CD4-positive, alpha-beta T cell treated with Interleukin-2 at 100 ng/mL for 4 hours (primary cell): ENCODE measurements around the gene CASQ2.
A peak's percentile ranks its signal among the peaks of the same experiment; 100 is the strongest.

Source experiments
- DNase-seq: peaks from one replicate; pipeline ENCODE4 v3.0.0-alpha.2; 2020; ENCODE audit warnings: low spot score

CASQ2 gene

DNA sequence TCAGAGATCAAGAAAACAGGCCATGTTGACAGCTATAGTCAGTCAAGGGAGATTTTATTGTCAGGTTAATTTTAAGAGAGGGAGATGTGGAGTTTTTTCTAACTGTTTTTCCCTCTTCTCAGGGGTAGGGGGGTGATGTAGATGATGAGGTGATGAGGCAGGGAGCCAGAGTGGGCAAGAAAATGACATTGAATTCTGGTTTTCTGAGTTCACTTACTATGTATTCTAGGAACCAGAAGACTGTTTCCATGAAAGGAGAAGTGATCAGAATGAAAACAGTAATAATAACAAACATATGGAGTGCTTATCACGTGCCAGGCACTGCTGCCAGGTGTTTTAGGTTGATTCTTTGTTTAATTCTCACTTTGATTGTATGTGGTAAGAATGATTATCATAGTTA, 40.2 kb downstream of the CASQ2 start:
- no peak for DNase-seq

DNA sequence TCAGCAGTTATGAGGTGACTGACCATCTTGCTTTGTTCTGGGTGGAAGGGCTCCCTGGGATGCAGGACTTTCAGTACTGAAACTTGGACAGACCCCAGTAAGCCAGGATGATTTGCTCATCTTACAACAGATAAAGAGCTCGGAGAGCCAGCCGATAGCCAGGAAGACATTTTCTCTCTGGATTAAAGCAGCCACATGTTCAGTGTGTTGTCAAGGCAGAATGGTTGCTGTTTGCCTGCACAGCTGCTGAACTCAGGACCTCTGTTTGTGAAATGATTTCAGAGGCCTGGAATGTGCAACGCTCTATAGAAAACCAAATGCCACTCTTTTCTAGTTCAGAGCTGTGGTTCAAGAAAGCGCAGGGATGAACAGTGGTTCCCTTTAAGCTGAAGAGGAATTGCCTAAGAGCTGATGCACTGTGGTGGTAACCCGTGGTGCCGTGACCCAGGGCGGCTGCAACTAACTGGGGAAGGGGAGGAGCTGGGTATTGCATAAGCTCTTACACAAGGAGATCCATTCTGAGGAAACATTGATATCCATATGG, 40.7 kb downstream of the CASQ2 start:
- DNase-seq, result no peak

DNA sequence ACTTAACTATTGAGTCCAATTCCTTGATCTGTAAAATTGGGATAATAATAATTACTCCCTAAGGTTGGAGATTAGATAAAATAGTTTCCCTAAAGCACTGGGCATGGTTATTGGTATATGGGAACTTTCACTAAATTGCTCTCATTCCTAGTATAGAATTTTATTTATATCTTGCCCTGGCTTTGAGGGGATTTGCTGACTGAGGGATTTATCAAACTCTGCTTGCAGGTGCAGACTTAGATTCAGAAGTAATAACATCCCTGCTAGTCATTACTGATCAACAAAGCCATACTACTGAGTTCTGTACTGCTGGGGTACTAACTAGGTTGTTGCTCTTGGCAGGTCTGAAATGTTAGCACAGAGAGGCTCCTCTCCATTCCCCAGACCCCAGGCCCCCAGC, 41.9 kb downstream of the CASQ2 start:
- no peak for DNase-seq

DNA sequence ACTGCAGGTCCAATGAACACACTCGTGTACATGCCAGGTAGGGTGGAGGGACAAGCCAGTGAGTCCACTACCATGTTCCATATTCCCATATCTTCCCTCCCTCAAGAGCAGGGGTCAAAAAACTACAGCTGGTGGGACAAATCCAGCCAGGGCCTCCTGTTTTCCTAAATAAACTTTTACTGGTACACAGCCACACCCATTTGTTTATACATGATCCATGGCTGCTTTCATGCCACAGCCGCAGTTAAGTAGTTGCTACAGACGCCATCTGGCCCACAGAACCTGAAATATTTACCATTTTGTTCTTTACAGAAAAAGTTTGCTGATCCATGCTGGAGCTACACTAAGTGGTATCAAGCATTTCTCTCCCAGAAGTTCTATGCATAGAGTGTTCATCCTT, 42.4 kb downstream of the CASQ2 start:
- no peak for DNase-seq

DNA sequence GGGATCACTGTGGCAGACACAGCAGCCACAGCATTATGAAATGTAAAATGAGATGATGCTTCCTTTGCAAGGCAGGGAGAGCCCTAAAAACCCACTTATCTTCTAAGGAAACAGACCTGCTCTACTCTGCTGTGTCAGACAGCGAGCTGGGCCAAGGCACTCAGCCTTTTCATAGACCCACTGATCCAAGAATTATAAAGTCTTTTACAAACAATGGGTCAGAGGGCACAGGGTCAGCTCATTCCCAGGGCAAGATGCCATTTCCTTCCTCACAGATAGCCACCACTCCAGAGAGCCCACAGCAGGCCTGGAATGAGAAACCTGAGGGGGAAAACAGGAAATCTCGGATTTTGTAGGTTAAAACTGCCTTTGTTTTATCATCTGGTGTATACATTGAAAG, 42.9 kb downstream of the CASQ2 start:
- no peak for DNase-seq

DNA sequence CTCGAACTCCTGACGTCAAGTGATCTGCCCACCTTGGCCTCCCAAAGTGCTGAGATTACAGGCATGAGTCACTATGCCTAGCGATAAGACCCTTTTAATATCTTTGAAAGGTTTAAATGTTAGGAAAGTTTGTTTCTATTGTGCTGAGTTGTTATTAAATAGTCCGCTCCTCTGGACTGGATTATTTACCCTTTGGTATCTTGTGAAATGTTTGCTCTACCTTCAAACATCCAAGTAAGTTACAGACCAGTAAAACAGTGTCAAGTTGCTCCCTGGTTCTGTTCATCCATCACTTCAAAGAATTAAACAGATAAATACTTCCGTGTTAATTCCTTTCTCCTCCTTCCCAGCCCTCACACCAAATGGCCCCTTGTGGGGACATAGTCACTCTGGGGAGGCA, 44.8 kb downstream of the CASQ2 start:
- no peak for DNase-seq

DNA sequence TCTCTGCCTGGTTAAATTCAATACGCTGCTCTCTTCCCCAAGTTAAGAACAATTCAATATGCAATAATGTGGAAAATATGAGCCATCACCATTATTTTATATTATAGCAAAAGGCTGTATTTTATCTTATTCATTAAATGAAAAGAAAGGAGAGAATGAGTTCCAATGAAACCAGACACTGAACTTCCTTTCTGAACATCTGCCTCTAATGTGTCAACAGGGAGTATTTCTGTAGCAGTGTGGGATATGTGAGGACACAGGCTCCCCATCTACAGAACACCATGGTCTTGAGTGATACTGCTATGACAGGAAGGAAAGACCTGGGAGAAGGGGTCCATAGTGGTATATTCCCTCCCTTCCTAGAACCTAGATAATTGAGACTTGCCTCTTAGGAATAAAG, 46.3 kb downstream of the CASQ2 start:
- DNase-seq, result no peak

DNA sequence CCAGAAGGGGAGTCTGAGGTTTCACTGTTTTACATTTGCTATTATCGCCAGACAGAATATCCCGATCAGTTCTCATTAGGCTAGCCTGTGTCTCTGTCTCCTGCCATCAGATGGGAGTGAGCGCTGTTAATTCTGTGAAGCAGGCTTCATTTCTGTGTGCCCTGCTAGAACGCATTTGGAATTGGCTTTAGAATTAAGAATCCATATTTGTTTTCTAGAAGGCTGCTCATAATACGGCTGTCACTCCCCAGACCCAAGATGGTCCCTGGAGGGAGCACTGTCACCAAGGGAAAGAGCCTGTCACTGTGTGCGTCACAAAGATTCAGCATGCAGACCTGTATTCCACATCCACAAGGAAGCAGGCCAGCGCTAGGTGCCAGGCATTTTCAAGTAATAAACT, 49.2 kb downstream of the CASQ2 start:
- DNase-seq, result no peak

DNA sequence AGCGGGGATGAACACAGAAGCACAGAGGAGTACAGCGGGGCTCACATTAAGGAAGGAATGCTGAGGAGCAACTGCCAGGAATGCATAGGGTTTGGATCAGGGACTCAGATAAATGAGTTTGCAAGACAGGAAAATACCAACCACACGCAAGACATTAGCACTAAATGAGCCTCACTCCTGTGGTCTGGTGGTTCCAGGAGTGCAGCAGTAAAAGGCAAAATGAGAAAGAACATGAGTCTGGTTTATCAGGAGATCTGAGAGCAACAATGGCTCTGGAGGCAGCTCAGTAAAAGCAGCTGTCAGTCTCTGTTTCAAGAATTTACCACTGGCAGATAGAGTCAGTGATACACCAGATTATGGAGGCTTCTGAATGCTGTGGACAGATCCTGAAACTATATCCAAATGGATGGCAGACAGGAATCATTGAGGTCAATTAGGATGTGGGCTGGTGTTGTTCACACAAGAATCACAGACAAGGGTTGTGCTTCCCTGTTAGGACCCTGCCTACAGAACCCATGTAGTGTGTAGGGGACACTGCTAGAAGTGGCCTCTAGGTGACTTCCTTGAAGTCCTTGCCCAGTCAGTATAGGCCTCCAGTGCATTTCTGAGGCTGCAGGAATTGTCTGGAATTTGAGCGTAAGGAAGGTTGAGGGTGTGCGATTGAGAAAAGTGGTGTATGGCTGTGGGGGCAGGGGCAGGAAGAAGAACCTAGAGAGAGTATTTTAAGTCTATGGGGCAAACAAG, 50.3 kb downstream of the CASQ2 start:
- no peak for DNase-seq

DNA sequence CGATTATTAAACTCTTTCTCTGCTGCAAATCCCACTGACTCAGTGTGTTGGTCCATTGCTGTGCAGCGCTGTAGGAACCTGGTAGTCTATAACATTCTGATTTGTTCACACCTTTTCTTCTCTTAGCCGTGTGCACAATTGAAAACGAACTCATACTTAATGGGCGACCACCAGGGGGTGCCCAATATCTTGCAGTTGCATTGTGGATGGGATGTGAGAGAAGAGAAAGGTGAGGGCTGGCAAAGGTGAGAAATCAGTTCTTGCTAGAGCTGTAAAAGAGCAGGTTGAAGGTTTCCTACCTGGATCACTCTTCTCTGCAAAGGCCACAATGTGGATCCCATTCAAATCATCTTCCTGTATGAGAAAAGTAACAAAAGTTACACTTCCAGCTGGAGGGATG, 51.0 kb downstream of the CASQ2 start:
- DNase-seq, result no peak

DNA sequence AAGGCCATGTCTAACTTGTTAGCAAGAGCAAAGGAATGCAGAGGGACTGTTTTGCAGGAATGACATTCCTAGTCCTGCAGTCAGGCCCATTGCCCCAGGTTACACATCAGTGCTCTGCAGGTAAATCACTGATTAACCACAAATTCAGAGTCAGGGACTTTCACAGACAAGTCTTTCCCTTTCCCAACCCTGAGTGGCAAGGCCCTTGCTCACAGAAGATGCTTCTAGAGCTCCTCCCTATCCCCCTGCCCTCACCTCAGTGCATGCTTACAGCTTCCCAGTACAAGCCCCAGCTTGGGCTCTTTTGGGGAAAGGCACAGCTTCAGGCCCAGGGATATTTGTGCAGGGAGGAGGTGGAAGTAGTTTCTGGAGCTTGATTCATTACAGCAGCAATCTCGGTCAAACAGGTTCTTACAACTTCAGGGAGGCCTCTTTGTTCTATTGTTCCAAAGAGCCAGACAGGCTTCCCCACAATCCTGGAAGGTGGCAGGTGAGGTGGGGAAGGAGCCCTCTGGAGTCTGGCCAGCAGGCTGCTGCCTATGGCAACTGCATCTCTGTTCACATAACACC, 53.9 kb downstream of the CASQ2 start:
- DNase-seq, result no peak

DNA sequence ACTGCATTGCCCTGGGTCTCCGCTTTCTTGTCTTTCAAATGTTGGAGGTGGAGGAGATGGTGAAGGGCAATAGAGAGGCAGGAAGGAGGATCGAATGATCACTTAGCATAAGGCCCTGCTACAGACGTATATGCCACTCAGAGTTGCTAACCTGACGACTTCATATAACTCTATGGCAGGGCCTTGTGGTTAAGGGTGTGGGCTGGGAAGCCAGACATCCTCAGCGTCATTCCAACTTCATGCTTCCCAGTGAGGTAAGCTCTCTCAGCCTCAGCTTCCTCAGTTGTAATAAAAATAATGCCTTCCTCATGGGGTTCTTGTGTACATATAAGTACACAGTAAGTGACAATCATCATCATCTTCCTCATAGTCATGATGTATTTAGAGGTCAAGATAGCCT, 54.6 kb downstream of the CASQ2 start:
- no peak for DNase-seq

DNA sequence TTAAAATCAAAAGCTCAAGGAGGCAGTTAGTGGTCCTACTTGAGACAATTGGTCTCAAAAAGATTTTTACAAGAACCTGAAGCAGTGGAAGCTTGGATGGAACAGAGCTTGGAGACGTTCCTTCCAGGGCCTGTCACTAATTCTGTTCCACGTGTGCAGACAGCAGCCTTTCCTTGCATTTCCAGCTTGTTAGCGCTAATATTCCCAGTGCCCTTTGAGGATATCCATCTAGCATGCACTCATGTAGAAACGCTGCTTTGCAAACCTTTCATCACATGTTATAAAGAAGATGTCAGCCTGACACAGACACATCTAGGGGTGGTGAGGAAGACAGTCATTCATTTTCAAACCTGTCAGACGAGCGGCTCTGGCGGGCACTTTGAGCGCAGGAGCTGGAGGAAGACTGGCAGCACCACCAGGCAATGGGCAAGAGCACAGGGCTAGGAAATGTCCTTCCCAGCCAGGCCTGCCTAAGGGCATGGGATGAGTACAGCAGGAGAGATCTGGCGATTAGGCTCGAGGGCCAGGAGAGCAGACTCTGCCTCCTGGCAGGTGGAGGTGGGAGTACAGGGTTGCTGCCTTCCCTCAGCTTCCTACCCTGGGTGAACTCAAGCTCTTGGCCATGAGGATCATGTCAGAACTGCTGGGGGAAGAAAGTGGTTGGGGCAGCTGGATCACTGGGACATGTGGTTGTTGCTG, 55.5 kb downstream of the CASQ2 start:
- no peak for DNase-seq

DNA sequence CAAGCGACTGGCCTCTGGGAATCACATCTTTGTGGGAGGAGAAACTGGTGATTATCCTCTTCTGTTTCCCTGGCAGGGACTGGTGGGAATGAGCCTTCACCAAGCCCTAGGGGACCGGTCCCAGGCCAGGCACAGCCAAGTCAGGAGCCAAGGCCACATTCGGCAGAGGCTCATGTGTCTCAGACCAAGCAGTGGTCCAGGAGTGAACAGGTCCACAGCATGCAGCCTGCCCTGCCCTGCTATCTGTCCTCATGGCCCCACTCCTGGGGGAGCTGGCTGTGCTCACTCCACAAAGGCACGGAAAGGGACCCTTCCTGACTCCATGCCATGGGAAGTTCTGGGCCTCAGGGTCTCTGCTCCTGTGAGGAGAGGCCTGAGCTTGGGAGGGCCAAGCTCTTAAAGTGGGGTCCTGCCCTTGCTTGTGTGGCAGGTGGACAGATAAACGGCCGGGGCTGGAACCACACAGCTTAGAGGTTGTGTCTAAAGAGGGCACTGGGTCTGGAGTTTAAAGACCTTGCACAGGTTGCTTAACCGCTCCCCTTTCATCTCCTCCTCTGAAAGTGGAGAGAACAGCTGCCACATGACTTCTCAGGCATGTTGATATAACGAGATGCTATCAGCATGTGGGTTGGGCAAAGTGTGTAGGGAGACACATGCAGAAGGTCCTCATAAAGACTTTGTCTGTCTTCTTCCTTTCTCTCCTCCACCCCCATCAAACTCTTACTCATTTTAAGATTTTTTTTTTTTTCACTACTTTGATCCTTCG, 57.5 kb downstream of the CASQ2 start:
- no peak for DNase-seq

DNA sequence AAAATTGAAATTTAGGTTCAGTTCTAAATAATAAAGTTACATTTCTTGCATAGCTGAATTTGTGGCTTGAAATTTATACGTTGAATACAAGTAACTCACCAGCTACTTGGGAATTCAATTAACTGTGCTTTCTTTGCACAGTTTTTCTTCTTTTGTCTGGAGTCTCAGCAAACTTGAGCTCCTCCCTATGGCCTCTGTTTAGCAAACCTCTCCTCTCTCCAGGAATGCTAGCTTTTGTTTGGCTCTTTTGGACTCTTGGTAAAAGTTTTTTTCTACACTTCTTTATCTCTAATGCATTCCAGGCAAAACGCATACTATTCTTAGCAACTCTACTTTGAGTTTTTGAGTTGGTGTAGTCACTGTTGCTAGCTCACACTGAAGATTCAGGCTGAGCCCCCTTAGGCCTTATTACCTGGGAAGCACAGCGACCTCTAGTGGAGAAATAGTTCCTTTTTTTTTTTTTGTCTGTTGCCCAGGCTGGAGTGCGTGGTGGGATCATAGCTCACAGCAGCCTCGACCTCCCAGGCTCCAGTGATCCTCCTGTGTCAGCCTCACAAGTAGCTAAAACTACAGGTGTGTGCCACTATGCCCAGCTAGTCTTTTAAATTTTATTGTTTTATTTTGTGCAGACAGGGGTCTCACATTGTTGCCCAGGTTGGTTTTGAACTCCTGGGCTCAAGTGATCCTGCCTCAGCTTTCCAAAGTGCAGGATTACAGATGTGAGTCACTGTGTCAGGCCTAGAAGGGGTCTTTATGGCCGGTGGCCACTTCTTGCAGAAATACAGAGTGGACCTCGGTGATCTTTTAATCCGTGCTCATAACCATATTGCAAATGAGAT, 61.7 kb downstream of the CASQ2 start:
- peak; percentile 10 for DNase-seq

DNA sequence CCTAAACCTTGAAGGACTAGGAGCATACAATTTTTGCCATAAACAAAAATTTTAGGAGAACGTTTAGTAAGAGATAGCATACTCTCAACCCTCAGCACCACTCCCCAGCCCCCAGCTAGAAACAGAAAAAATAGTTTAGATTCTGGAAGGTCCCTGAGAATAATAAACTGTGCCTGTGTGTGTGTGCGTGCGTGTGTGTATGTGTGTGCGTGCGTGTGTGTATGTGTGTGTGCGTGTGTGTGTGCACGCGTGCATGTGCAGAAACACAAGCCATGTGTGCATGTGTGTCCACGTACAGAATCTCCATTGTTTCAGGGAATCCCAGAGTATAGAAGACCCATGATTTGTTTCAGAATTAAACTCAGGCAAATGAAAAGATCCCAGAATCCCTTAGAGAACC, 62.6 kb downstream of the CASQ2 start:
- DNase-seq, result no peak

DNA sequence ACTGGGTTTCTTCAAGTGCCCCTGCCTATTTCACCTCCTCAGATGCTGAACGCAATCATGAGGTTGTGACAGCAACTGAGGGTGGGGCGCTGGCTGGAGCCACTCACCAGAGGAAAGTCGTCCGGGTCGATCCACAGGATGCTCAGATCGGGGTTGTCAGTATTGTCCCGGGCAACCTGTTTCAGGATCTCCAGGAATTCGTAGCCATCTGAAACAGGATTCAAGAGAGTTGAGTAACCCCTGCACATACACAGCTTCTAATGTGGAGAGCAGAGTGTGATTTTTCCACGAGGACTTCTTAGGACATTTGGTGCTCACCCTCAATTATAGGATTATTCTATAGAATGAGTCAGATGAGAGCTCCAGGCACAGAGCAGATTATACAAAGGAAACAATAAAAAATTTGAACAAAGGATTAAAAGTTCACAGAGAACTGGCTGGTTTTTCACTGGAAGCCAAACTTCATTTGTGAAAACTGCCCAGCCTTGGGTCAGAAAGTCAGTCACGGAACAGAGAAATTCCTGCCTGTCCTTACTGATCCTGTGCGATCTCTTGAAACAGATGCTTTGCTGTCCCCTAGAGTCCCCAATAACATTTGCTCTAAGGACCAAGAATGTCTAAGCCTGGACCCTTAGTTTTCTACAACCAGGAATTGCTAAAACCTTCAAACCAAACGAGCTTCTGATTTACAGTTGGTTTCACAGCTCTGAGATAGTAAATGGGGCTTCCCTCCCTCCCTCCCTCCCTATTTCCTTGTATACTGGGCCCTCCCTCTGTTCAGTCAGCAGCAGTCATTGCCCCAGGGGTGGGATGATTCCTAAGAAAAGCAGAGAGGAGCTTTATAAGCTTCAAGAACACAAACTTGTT, 63.2 kb downstream of the CASQ2 start:
- DNase-seq, result no peak

DNA sequence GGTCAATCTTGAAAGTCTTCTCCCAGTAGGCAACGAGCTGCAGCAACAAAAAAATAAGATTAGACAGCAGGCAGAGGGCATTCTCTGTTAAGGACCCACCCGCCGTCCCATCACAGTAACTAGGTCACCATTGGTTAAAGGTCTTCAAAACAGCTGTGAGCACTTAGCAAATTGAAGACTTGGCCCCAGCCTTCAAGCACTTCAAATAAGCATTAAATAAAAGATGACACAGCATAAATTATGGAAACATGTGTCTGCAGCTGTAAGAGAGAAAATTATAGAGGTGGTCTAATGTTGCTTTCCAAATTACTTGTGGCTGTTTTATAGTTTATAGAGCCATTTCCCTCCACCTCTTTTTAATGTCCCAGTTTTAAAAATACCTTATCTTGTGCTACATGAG, 65.6 kb downstream of the CASQ2 start:
- no peak for DNase-seq

DNA sequence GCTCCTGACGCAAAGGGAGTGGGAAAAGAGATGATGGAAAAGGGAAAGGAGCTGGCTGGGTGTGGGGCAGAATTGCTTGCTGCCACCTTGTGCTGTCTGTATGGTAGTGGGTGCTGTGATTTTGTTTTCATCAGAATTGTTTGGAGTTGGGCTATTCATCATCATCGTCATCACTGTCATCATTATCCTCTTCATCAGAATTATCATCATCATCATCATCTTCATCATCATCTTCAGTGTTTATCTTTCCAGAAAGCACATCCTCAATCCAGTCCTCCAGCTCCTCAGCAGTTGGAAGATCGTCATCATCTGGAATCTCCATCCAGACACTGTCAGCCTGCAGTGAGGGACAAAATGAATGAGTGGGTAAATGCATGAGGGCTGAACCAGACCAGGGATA, 67.4 kb downstream of the CASQ2 start:
- no peak for DNase-seq

DNA sequence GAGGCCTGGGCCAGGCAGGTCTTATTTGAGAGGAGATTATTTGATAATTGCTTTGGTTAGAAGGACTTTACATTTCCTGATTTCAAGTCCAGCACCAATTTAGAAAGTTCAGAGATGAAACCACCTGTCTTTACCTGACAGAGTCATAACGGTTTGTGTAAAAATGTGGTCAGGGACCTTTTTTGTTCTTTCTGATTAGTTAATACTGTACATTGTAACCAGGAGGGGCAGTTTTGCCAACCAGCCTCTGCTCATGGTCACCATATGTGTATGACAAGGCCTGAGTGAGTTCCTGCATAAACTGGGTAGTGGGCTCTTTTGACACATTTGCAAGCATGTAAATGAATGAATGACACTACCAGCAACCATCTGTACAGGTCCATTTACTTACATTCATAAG, 70.9 kb downstream of the CASQ2 start:
- DNase-seq, result no peak

DNA sequence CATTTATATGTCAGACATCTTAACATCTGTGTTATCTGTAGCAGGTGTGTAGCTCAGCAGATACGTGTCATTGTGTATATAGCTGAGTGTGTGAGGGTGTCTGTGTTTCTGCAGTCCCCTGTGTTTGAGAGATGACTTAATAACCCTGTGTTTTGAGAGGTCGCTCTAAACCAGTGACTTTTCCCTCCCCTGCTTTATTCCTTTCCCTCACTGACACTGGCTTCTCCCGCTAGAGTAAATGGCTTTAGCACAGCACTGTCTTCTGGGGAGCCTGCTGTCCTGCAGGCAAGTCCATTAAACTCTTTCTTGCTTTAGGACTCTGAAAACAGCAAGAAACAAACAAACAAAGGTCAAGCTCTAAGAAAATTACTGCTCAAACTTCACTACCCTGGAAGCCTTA, 73.7 kb downstream of the CASQ2 start:
- DNase-seq, result no peak
